Panc1 (cell line): ENCODE measurements around the gene ZNF688. TPM values are rescaled to one million over a fixed set of nuclear protein-coding genes. Genes with fewer than 3 reads are reported as not detected.

ENCODE experiments used
- ATAC-seq: fragments of 200-7000 bp; cut with Tn5 transposase; 2 replicates; pipeline ENCODE4 v1.9.1; 2020; ENCODE audit warnings: mild to moderate bottlenecking, moderate library complexity
- BruUV-seq: library from RNA; stranded (reverse); fragments of 400-500 nt; replicated peaks from 2 replicates; lab custom pipeline; 2021; lab: Mats Ljungman, UMichigan
- CTCF ChIA-PET: fragments of 300-600 bp; sonication (Branson Sonifier 250); formaldehyde crosslinking; loops from one replicate; lab custom pipeline; 2022; ENCODE audit warnings: antibody characterized with exemption; lab: Charles Lee
- POLR2A ChIA-PET: fragments of 300-600 bp; sonication (Branson Sonifier 250); formaldehyde crosslinking; loops from one replicate; lab custom pipeline; 2022; ENCODE audit warnings: antibody characterized with exemption; lab: Charles Lee
- DNase-seq: peaks from one replicate; pipeline ENCODE4 v3.0.0-alpha.2; 2010; ENCODE audit warnings: low read depth, low spot score
- H3K27ac ChIP-seq: 2 replicates; pipeline ENCODE4 v1.5.1; 2011; ENCODE audit warnings: mild to moderate bottlenecking, low read length, inconsistent platforms
- H3K27me3 ChIP-seq: fragments of 200-500 bp; sonication (Bioruptor generic); 2 replicates; pipeline ENCODE4 v1.6.0; 2014; ENCODE audit warnings: low read length, inconsistent platforms; ENCODE audit not compliant: control insufficient read depth, insufficient read depth
- H3K36me3 ChIP-seq: fragments of 200-500 bp; sonication (Bioruptor generic); 2 replicates; pipeline ENCODE4 v1.5.1; 2014; ENCODE audit warnings: inconsistent platforms, mild to moderate bottlenecking, low read length, moderate library complexity; ENCODE audit not compliant: control insufficient read depth, insufficient read depth
- H3K4me1 ChIP-seq: 2 replicates; pipeline ENCODE4 v1.5.1; 2011; ENCODE audit warnings: inconsistent platforms, mild to moderate bottlenecking, low read length, moderate library complexity; ENCODE audit not compliant: control insufficient read depth, insufficient read depth
- H3K4me3 ChIP-seq, 2 experiments: 2 replicates each; pipeline ENCODE4 v1.5.1; 2011 to 2012; ENCODE audit warnings: low read depth in 2 of 2, low read length in 2 of 2, mild to moderate bottlenecking in 2 of 2, inconsistent platforms in 1 of 2, moderate library complexity in 1 of 2
- H3K9me3 ChIP-seq: fragments of 200-500 bp; sonication (Bioruptor generic); 2 replicates; pipeline ENCODE4 v1.5.1; 2014; ENCODE audit warnings: low read depth, mild to moderate bottlenecking, inconsistent platforms, low read length, moderate library complexity; ENCODE audit not compliant: control insufficient read depth, insufficient read depth
- CTCF ChIP-seq: fragments of 450-650 bp; IDR thresholded peaks from 2 replicates; pipeline ENCODE4 v1.5.1; 2017; ENCODE audit warnings: mild to moderate bottlenecking
- POLR2AphosphoS5 ChIP-seq: IDR thresholded peaks from 2 replicates; pipeline ENCODE4 v1.6.1; 2012; ENCODE audit warnings: mild to moderate bottlenecking, low read depth, low read length, moderate library complexity
- SIN3A ChIP-seq: IDR thresholded peaks from 2 replicates; pipeline ENCODE4 v1.6.1; 2012; ENCODE audit warnings: low read depth, mild to moderate bottlenecking, low read length, moderate library complexity, borderline replicate concordance; ENCODE audit not compliant: insufficient read depth
- TCF7L2 ChIP-seq: IDR thresholded peaks from 2 replicates; pipeline ENCODE4 v1.6.1; 2011; ENCODE audit warnings: mild to moderate bottlenecking, low read depth, low read length, inconsistent platforms
- in situ Hi-C: cut with HindIII; loops from 2 replicates; pipeline ENCODE4 v1.10.0; 2016; ENCODE audit warnings: low sequenced_read_pairs, low pct_unique_long_range_greater_than_20kb
- intact Hi-C: fragments of 100-400 bp; cut with micrococcal nuclease; formaldehyde crosslinking; loops from one replicate; pipeline ENCODE4 v1.10.0; 2022; ENCODE audit not compliant: unreplicated experiment
- total RNA-seq: library from RNA; stranded (reverse); gene quantifications from one replicate; pipeline ENCODE4 v1.2.1, GENCODE V29; 2021; ENCODE audit not compliant: unreplicated experiment
- TF ChIP-seq, protein P1 (sequence below), 2 experiments: IDR thresholded peaks; 2 replicates each; pipeline ENCODE4 v1.6.1; 2011 to 2012; ENCODE audit warnings: low read depth in 2 of 2, control low read depth in 1 of 2, low read length in 1 of 2, mild to moderate bottlenecking in 1 of 2, moderate library complexity in 1 of 2; ENCODE audit not compliant: insufficient read depth in 1 of 2

Gene ZNF688
- total RNA-seq, 1 experiment from 2014 or later, result 7.7 TPM

GRCh38 chr16:30566531-30566930 is 5.0 kb downstream of the ZNF688 start:
- no TSS peak for BruUV-seq
- Histone ChIP-seq H3K4me1 (peaks cover 9% of the 10 kb centered on the region), H3K9me3 (no peaks in the 10 kb centered on the region), H3K27me3 (no peaks in the 10 kb centered on the region), H3K27ac (no peak overlapping the region), H3K4me3 (no peak overlapping the region), H3K36me3 (no peaks in the 10 kb centered on the region)
- TF ChIP-seq, protein P1, sequence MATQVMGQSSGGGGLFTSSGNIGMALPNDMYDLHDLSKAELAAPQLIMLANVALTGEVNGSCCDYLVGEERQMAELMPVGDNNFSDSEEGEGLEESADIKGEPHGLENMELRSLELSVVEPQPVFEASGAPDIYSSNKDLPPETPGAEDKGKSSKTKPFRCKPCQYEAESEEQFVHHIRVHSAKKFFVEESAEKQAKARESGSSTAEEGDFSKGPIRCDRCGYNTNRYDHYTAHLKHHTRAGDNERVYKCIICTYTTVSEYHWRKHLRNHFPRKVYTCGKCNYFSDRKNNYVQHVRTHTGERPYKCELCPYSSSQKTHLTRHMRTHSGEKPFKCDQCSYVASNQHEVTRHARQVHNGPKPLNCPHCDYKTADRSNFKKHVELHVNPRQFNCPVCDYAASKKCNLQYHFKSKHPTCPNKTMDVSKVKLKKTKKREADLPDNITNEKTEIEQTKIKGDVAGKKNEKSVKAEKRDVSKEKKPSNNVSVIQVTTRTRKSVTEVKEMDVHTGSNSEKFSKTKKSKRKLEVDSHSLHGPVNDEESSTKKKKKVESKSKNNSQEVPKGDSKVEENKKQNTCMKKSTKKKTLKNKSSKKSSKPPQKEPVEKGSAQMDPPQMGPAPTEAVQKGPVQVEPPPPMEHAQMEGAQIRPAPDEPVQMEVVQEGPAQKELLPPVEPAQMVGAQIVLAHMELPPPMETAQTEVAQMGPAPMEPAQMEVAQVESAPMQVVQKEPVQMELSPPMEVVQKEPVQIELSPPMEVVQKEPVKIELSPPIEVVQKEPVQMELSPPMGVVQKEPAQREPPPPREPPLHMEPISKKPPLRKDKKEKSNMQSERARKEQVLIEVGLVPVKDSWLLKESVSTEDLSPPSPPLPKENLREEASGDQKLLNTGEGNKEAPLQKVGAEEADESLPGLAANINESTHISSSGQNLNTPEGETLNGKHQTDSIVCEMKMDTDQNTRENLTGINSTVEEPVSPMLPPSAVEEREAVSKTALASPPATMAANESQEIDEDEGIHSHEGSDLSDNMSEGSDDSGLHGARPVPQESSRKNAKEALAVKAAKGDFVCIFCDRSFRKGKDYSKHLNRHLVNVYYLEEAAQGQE (IDR thresholded peaks at IDR 0.05; ENCODE audit: insufficient read depth in 1 of 2, low read depth in 2 of 2, low read length in 1 of 2), result no peak
- TF ChIP-seq POLR2AphosphoS5 (no peak), CTCF (no peak), SIN3A (no peak), TCF7L2 (no peak)
- in situ Hi-C loops (no loop called here), intact Hi-C loops (no loop called here)
- POLR2A ChIA-PET, result no interaction called here
- CTCF ChIA-PET, result no interaction called here
- ATAC-seq, result no peak
- DNase-seq, result no peak

DNA sequence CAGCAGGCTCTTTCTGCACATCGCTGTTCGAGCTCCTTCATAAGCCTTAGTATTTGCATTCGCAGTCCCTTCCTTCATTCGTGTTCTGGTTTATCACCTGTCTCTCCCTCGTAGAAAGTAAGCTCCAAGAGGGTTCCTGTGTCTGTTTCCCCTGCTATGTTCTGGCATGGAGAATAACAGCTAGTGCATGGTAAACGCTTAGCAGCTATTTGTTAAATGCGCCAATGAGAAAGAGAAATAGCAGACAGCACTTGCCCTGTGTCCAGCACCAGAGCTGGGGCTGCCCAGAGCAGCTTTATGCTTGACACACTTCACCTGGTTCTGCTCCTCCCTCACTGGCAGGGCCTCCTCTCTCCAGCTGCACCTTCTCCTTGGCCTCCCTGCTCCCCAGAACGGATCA is 5.5 kb downstream of the ZNF688 start:
- ATAC-seq, result no peak
- TF ChIP-seq CTCF (no peak), SIN3A (no peak), TCF7L2 (no peak), POLR2AphosphoS5 (no peak)
- TF ChIP-seq, protein P1 (IDR thresholded peaks at IDR 0.05; ENCODE audit: insufficient read depth in 1 of 2, low read depth in 2 of 2, low read length in 1 of 2), result no peak
- H3K4me3 ChIP-seq, result no peak overlapping the region
- no peaks in the 10 kb centered on the region for H3K27me3 ChIP-seq
- in situ Hi-C loops (no loop called here), intact Hi-C loops (no loop called here)
- H3K4me1 ChIP-seq, result peaks cover 7% of the 10 kb centered on the region
- ChIA-PET POLR2A (interaction anchor here (0.5 kb wide), 1 partner anchor 14 kb away, joined by 3 read pairs; no protein-coding TSS in a partner anchor), CTCF (no interaction called here)
- no TSS peak for BruUV-seq
- DNase-seq, result no peak
- H3K36me3 ChIP-seq, result no peaks in the 10 kb centered on the region
- H3K9me3 ChIP-seq, result no peaks in the 10 kb centered on the region
- no peak overlapping the region for H3K27ac ChIP-seq
